HepG2 (cell line): ENCODE measurements around the gene PRSS2. TPM values are rescaled to one million over a fixed set of nuclear protein-coding genes. Genes with fewer than 3 reads are reported as not detected.

Source experiments
- ATAC-seq: fragments of 200-7000 bp; cut with Tn5 transposase; 3 replicates; pipeline ENCODE4 v1.9.1; 2020; ENCODE audit warnings: mild to moderate bottlenecking, moderate library complexity
- BruUV-seq: library from RNA; stranded (reverse); fragments of 400-500 nt; replicated peaks from 2 replicates; lab custom pipeline; 2021; lab: Mats Ljungman, UMichigan
- CTCF ChIA-PET: fragments of 300-600 bp; formaldehyde crosslinking; extraction: SDS; loops from one replicate; lab custom pipeline; 2021; ENCODE audit warnings: low total read pairs, inconsistent platforms, low intra/inter-chr PET ratio; lab: Yijun Ruan, JAX
- POLR2A ChIA-PET: fragments of 350-600 bp; sonication (Branson Sonifier 250); formaldehyde crosslinking; loops from one replicate; lab custom pipeline; 2020; ENCODE audit warnings: antibody characterized with exemption, inconsistent platforms; lab: Yijun Ruan, JAX
- DNase-seq: peaks from one replicate; pipeline ENCODE4 v3.0.0-alpha.2; 2015; ENCODE audit warnings: low spot score
- FAIRE-seq: peaks from 3 replicates; lab custom pipeline; 2011; peaks lifted over from hg19 to GRCh38; lab: Jason Lieb, UNC
- H2AFZ ChIP-seq: one replicate; pipeline ENCODE4 v1.6.1; 2011; ENCODE audit warnings: low read length, inconsistent platforms
- H3K27ac ChIP-seq: fragments of 300-600 bp; 3 replicates; pipeline ENCODE4 v1.8.0; 2011; ENCODE audit warnings: mixed run types, mild to moderate bottlenecking, mixed read lengths, low read length, inconsistent platforms; ENCODE audit not compliant: insufficient read depth; ENCODE audit errors: extremely low read length
- H3K27me3 ChIP-seq, 2 experiments: fragments of 200-600 bp in 1 of 2; 2 replicates in 1 of 2; 3 replicates in 1 of 2; pipeline versions ENCODE4 v1.6.0 to v1.8.0; 2011; ENCODE audit warnings: low read length in 2 of 2, mild to moderate bottlenecking in 2 of 2, moderate library complexity in 2 of 2, inconsistent platforms in 1 of 2; ENCODE audit not compliant: insufficient read depth in 2 of 2, control insufficient read depth in 1 of 2
- H3K36me3 ChIP-seq, 2 experiments: fragments of 200-600 bp in 1 of 2; replicated peaks in 1 of 2; 2 replicates in 1 of 2; 3 replicates in 1 of 2; pipeline versions ENCODE4 v1.5.1 to v1.8.0; 2011; ENCODE audit warnings: low read length in 2 of 2, inconsistent platforms in 1 of 2; ENCODE audit not compliant: insufficient read depth in 2 of 2, control insufficient read depth in 1 of 2
- H3K4me1 ChIP-seq: 2 replicates; pipeline ENCODE4 v1.5.1; 2012; ENCODE audit warnings: low read length, inconsistent platforms; ENCODE audit not compliant: insufficient read depth
- H3K4me2 ChIP-seq: 2 replicates; pipeline ENCODE4 v1.6.0; 2011; ENCODE audit warnings: low read depth, low read length, inconsistent platforms
- H3K4me3 ChIP-seq, 3 experiments: fragments of 200-600 bp in 1 of 3; sonication (generic), shearing (Covaris generic) in 1 of 3; replicated peaks in 1 of 3; 2 replicates each; pipeline ENCODE4 v1.5.1; 2011 to 2016; ENCODE audit warnings: low read length in 3 of 3, inconsistent platforms in 2 of 3, low read depth in 2 of 3, mild to moderate bottlenecking in 2 of 3, control low read depth in 1 of 3, mixed read lengths in 1 of 3; ENCODE audit not compliant: insufficient read depth in 1 of 3
- H3K79me2 ChIP-seq: one replicate; pipeline ENCODE4 v1.6.1; 2011; ENCODE audit warnings: low read length, inconsistent platforms; ENCODE audit not compliant: insufficient read depth
- H3K9ac ChIP-seq: 2 replicates; pipeline ENCODE4 v1.6.0; 2011; ENCODE audit warnings: mild to moderate bottlenecking, low read depth, low read length, inconsistent platforms; ENCODE audit not compliant: insufficient read depth
- H3K9me3 ChIP-seq: 2 replicates; pipeline ENCODE4 v1.5.1; 2012; ENCODE audit warnings: mild to moderate bottlenecking, low read length
- H4K20me1 ChIP-seq: 2 replicates; pipeline ENCODE4 v1.6.0; 2011; ENCODE audit warnings: inconsistent platforms, mild to moderate bottlenecking, low read length, moderate library complexity; ENCODE audit not compliant: insufficient read depth
- BCL6 ChIP-seq: IDR thresholded peaks from 2 replicates; pipeline ENCODE4 v1.6.1; 2016; ENCODE audit warnings: missing genetic modification reagents, missing compliant biosample characterization
- FOSL1 ChIP-seq: sonication (generic); formaldehyde crosslinking; IDR thresholded peaks from 2 replicates; pipeline ENCODE4 v1.9.0; 2021; ENCODE audit warnings: missing genetic modification reagents, borderline replicate concordance
- HNF1B ChIP-seq: sonication (generic); formaldehyde crosslinking; IDR thresholded peaks from 2 replicates; pipeline ENCODE4 v1.5.1; 2020; ENCODE audit warnings: mild to moderate bottlenecking, moderate library complexity, missing genetic modification reagents
- ISX ChIP-seq: sonication (generic); formaldehyde crosslinking; conservative IDR thresholded peaks from 2 replicates; pipeline ENCODE4 v1.5.0; 2020; ENCODE audit warnings: missing genetic modification reagents
- ZC3H4 ChIP-seq: sonication (generic); formaldehyde crosslinking; IDR thresholded peaks from 2 replicates; pipeline ENCODE4 v1.4.0; 2020; ENCODE audit warnings: missing genetic modification reagents, borderline replicate concordance
- ZNF205 ChIP-seq: IDR thresholded peaks from 2 replicates; pipeline ENCODE4 v1.6.1; 2018; ENCODE audit warnings: missing biosample characterization, missing genetic modification reagents
- ZNF646 ChIP-seq: sonication (generic); formaldehyde crosslinking; IDR thresholded peaks from 2 replicates; pipeline ENCODE4 v1.9.0; 2021; ENCODE audit warnings: mild to moderate bottlenecking, missing genetic modification reagents
- ZUFSP ChIP-seq: sonication (generic); formaldehyde crosslinking; IDR thresholded peaks from 2 replicates; pipeline ENCODE4 v1.9.0; 2021; ENCODE audit warnings: missing genetic modification reagents, mild to moderate bottlenecking, borderline replicate concordance
- WGBS: methylation state at CpG from one replicate; pipeline ENCODE4 v1.1.6; 2017; ENCODE audit warnings: low lambda C conversion rate; 5-methylcytosine and 5-hydroxymethylcytosine counted together
- in situ Hi-C: cut with HindIII; loops from 2 replicates; pipeline ENCODE4 v1.10.0; 2017; ENCODE audit warnings: low pct_unique_long_range_greater_than_20kb; ENCODE audit not compliant: extremely low pct_ligation_motif_present
- intact Hi-C: fragments of 100-400 bp; cut with micrococcal nuclease; formaldehyde crosslinking; loops from one replicate; pipeline ENCODE4 v1.10.0; 2022; ENCODE audit not compliant: unreplicated experiment
- polyA plus RNA-seq, 8 experiments: library from polyadenylated mRNA; depleted of rRNA in 3 of 8; stranded (reverse) in 7 of 8; unstranded in 1 of 8; fragments of >200 nt; fragmentation: Illumina TruSeq in 4 of 8; extraction: Trizol in 4 of 8; gene quantifications; 2 replicates each; pipeline versions ENCODE4 v1.2.1 to v1.2.3, GENCODE V29; 2011 to 2016; ENCODE audit warnings: low read depth in 4 of 8, missing spikeins in 1 of 8, mixed read lengths in 1 of 8; ENCODE audit not compliant: insufficient read depth in 1 of 8
- total RNA-seq, 5 experiments: library from RNA; depleted of rRNA; stranded (reverse); fragments of >200 nt; fragmentation: Illumina TruSeq; extraction: Trizol; gene quantifications; 2 replicates each; pipeline ENCODE4 v1.2.3, GENCODE V29; 2016; ENCODE audit warnings: low read depth in 1 of 5

The PRSS2 gene
- total and polyA plus RNA-seq, 2 of the 13 experiments (the other 11 are each of a cell fraction or from before 2014, with no cell fraction given), result not detected

- Histone ChIP-seq H3K9me3 (no peaks in the 10 kb centered on the region), H3K9ac (no peak overlapping the region), H3K79me2 (no peaks in the 10 kb centered on the region), H3K4me1 (no peaks in the 10 kb centered on the region), H3K27ac (no peak overlapping the region)
- POLR2A ChIA-PET, result no interaction called here
- TF ChIP-seq ZNF205 (CRISPR knock-in tag), result no peak
- no peak for TF ChIP-seq ZUFSP (CRISPR knock-in tag)
- no peak for TF ChIP-seq HNF1B (CRISPR knock-in tag)
- no peak for TF ChIP-seq FOSL1 (CRISPR knock-in tag)
- TF ChIP-seq ISX (CRISPR knock-in tag), result no peak
- TF ChIP-seq BCL6 (CRISPR knock-in tag), result no peak
- TF ChIP-seq ZNF646 (CRISPR knock-in tag), result no peak
- TF ChIP-seq ZC3H4 (CRISPR knock-in tag), result no peak
- TF ChIP-seq, all 625 proteins: peak for 0
- no TSS peak for BruUV-seq
- H2AFZ ChIP-seq, result no peak overlapping the region
- in situ Hi-C loops (no loop called here), intact Hi-C loops (no loop called here)
- CTCF ChIA-PET, result no interaction called here
- FAIRE-seq, result no peak
- no CpG with 5 or more reads among the region's 7 CpGs for WGBS
- no peak for DNase-seq
- H3K4me3 ChIP-seq, result no peak overlapping the region
- no peak overlapping the region for H3K4me2 ChIP-seq
- no peak for ATAC-seq
- peaks cover 0 to 42% of the 10 kb centered on the region in 2 experiments for H3K27me3 ChIP-seq
- H4K20me1 ChIP-seq, result no peaks in the 10 kb centered on the region
- no peaks in the 10 kb centered on the region for H3K36me3 ChIP-seq
Observed at GRCh38 chr7:142791502-142791901, 20.7 kb downstream of the PRSS2 start.
